Measurements from ENCODE around the gene NEK6.

The NEK6 gene

DNA sequence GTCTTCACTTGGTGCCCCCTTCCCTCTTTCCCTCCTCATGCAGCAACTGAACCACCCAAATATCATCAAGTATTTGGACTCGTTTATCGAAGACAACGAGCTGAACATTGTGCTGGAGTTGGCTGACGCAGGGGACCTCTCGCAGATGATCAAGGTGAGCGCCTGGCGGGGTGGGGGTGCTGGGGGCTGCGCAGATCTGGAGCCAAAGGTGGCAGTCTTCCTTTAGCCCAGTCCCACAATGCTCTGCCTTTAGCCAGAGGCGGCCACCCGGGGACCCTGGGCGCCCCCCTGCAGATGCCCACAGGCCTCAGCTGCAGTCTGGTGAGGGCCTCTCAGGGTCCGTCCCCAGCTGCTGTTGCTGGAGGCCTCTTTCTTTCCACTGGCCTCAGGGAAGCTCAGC is 63.7 kb downstream of the NEK6 start:
- no peak for DNase-seq (ENCODE audit: low read depth in 3 of 3)

DNA sequence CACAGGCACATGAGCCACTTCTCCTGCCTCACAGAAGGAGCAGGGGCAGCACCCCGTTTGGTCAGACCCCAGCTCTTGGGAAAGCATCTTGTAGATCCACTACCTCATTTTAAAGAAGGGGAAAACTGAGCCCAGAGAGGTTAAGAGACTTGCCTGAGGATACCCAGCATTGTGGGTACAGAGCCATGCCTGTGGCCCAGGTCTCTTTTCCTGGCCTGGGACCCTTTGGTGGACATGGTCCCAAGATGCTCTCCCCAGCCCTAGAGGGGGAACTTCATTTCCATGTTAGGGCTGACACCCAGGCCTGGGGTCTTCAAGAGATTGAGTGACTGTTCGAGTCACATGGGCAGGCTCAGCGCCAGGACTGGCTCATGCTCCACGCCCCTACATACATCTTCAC is 64.2 kb downstream of the NEK6 start:
- no peak for DNase-seq (ENCODE audit: low read depth in 3 of 3)

DNA sequence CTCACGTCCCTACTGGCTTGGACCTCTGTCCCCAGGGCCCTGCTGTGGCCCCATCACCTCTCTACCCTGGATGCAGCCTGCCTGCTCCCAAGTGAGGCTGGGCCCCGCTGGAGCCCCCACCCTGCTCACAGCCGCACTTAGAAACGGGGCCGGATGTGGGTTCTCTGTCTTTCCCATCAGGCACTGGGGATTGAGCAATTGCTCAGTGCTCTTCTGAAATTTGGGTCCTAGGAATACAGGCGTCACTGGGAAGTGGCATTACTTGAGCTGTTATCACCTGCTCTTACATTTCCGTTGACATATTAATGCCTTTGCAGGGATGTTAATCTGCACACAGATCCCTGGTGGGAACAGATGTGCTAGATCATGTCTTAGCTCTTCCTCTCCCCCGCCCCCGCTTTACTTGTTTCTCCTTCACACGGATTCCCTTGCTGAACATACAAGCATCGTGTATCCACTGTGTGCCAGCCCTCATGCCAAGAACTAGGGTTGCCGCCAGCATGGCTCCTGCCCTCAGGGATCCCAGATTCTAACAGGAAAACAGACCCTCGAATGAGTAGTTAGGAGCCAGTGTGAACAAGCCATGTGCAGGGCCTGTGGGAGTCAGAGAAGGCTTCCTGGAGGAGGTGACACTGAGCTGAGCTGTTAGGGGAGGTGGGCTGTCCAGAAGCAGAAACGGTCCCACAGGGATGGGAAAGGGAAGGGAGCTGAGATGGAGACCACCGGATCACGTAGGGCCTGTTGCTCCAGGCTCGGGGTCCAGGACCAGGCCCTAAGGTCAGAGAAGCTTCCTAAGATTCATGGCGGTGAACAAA is 65.1 kb downstream of the NEK6 start:
- no peak for DNase-seq (ENCODE audit: low read depth in 3 of 3)

DNA sequence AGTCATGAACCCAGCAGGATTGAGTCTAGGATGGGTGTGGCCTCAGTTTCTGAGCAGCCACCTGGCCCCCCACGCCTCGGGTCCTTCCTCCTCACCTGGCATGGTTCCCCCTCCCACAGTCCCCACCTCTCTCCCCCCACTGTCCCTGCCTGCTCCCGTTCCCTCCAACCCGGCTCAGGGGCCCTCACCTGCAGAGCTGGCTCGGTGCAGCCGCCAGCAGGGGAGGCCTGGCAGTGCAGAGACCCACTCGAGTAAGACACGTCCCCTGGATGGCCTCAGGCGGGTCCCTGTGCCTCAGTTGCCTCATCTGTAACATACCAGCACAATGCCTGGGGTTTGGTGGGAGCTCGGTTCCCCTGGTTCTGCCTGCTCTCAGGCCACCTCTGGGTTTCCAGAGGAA is 66.2 kb downstream of the NEK6 start:
- no peak for DNase-seq (ENCODE audit: low read depth in 3 of 3)

DNA sequence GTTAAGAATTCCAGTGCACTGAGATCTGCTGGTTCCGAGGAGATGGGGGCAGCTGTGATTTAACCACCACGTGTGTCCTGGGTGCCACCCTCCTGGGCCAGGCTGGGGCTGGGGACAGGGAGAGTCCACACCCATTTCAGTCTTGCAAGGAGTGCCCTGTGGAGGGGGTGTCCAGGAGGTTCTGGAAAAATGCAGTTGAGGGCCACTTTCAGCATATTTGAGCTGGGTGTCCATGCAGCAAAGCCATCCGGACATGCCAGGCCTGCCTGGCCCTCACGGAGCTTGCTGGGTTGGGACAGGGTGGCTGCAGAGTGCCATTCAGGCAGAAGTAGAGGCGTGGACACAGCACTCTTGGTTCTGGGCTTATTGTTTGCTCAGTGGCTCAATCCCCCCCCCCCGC is 68.1 kb downstream of the NEK6 start:
- no peak for DNase-seq (ENCODE audit: low read depth in 3 of 3)

DNA sequence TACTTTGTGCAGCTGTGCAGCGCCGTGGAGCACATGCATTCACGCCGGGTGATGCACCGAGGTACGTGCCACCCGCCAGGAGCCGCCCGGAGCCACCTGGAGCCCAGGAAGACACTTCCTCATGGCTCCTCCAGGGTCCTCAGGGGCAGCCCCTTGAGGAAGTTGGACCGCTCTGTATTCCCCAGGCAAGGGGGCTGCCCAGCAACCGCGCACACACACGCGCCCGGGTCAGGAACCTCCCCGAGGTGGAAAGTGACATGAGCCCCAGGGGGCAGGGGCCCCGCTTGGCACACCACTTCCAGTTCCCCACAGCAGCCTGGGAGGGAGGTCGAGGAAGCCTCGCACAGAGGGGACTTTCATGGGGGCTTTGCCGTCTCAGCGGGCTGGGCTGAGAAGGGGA is 68.6 kb downstream of the NEK6 start:
- DNase-seq (ENCODE audit: low read depth in 3 of 3) = no peak

DNA sequence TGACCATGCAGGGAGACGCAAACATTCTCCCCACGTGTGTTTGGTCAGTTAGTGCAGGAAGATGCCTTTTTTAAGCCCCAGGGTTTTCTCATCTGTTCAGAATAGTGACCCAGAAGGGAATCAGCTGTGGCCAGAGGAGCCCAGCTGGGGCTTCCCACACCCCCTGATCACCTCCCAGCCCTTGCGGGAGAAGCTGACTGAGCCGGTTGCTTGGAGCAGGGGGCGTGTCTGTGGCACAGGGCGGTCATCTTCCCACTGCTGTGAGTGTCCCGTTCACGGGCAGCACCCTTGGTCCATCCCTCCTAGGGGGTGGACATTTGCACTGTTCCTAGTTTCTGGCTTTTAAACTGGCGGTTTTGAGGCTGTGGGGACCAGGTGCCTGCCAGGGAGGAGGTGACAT is 69.7 kb downstream of the NEK6 start:
- DNase-seq (ENCODE audit: low read depth in 3 of 3) = no peak

DNA sequence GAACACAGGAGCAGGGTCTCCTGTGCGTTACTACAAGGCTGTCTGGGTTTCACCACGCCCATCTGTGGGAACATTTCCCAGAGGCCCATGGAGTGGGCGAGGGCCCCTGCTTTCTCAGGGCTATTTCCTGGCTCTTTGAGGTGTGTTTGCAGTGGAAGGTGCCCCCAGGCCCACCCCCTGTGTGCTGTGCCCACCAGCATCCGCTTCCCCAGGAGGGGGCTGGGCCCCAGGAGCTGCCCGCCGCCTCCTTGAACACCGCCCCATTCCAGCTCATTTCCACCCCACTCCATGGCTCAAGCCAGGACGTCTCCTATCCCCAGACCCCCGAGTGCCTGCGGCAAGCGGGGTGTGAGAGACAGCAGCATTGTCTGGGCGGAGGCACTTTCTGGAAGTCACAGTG is 70.5 kb downstream of the NEK6 start:
- no peak for DNase-seq (ENCODE audit: low read depth in 3 of 3)

DNA sequence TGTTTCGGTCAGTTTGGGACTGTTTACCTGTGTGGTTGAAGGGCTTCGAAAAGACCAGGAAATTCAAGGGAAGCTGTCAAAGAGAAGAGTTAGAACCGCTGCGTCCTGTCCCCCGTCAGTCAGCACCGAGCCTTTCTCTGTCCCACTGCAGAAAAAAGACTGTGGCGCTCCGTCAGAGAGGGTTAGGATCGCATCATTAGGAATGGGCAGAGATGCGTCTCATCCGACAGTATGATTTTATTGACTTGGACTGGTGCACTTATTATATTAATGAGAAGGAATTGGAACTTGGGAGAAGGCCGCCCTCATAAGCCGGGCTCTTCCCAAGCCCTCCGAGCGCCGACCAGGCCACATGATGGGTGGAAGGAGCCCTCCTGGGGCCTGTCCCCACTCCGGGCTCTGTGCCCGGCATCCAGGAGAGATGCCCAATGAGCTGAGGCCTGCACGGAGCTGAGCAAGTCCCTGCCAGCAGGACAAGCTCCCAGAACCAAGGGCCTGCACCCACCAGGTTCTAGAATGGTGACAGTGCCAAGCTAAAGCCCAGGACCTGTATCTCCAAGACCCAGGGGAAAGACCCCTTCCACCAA is 71.5 kb downstream of the NEK6 start:
- no peak for DNase-seq (ENCODE audit: low read depth in 3 of 3)

DNA sequence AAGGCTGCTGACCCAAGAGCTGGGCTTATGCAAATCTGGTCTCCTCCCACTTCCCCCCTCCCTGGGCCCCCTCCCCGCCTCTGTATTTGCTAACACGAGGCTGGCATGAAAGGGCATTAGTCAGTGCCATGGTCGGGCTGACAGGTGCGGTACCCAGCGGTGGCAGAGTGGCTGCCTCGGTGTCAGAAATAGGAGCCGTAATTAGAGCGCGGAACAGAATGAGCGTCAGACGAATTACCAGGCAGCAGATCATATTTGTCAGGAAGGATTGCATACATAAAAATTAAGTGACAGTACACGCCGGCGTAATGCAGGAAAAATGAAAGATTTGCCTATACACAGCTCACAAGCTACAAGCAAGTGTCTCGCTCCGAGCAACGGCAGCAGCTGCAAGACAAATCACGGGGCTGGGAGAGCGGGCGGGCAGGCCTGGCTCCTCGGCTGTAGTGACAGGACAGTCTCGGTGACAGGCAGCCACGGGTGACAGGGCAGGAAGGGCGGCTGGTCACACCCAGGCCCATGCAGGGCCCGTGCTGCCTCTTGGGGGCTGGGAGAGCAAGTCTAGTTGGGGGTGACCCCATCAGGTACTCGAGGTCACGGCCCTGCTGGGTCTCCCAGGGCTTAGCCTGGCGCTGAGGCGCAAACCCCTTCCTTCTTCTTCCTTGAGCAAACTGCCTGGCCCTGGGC is 72.4 kb downstream of the NEK6 start:
- no peak for DNase-seq (ENCODE audit: low read depth in 3 of 3)

DNA sequence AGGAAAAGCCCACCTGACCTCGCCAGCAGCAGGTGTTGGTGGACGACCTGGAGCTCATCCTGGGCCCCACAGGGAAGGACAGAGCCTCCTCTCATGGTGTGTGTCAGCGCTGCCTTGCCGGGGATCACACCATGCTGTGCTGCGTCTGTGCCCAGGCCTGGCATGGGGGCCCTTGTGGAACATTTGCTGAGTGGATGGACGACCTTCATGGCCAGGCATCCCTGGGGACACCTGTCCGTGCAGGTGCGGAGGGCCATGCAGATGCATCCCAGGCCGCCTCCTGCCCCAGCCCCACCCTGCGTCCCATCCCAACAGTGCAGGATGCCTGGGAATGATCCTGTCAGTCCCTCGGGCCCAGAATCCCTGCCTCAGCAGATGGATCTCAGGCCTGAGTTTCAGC is 73.8 kb downstream of the NEK6 start:
- DNase-seq (ENCODE audit: low read depth in 3 of 3) = no peak

DNA sequence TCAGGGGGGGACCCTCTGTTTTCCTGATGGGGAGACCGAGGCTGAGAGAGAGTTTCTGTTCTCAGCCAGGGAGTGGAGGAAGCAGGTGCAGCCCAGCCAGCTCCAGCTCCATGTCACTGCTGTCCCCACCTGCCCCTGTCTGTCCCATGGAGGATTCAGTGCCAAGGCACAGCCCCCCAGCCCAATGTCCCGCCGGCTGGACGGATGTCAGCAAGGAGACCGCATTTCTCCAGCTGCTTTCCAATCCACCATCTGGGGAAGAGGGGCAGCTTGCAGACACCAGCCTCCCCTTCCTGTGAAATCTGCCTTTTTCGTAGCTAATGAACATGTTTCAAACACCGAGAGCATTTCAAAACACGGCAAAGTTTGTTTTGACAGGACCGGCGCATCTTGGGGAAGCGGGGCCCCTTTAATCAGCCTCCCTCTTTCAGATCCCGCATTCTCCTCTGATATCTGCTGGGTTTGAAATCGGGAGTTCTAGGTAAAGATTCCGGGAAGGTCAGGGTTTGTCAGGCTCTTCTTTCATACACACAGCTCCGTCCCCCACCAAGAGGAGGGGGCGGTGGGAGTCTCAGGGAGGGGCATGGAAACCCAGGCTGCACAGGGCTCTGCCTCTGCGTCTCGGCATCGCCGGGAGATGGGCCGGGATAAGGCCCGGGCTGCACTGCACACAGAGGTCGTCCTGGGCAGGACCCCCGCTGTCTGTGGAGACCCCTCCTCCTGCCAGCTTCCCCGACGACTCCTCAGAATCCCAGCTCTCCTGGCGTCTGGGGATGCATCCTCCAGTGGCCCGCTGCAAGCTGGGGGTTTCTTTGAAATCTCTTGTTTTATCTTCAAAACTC is 74.8 kb downstream of the NEK6 start:
- no peak for DNase-seq (ENCODE audit: low read depth in 3 of 3)

DNA sequence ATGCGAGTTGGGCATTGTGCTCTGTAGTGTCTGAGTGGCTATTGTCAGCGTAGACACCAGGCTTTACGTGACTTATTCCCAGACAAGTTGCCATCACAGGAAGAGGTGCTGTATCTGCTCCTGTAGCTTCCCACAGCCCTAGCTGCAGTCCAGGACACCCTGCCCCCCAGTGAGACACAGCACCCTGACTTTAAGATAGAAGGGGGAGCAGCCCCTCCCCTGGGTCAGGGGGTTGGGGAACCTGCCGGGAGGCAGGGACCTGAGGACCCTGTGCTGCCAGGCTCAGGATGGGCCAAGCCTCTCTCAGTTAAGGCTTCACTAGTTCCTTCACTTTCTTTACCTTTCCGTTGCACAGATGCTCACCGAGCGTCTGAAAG is 75.4 kb downstream of the NEK6 start:
- DNase-seq (ENCODE audit: low read depth in 3 of 3) = no peak

DNA sequence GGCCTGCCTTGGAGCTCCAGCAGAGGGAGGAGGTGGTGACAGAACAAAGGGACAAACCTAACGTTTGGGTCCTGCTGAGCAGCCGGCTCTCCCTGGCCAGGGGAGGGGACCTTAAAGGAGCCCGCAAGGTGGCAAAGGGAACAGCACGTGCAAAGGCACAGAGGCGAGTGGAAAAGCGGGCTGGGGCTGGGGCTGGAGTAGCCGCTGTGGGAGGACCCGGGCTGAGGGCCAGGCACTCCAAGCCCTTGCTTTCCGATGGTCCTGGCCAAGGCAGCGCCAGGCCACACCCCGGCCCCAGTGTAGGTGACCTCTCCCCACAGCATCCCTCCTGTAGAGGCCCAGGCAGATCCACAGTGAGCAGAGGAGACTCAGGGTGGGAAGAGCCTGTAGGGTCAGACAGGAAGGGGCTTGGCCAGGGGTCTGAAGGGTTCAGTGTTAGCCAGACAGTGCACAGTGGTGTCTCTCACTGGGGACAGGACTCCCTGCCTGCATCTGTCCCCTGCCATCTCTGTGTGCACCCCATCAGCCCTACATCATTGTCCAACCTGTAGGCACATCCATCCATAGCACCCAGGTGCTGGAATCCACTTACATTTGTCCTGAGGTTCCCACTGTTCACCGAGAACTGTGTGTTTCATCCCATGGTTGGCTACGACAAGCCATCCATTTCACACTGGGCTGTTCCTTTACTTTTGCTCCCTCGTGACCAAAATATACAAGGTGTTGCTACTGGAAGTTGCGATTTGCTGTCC is 77.0 kb downstream of the NEK6 start:
- DNase-seq (ENCODE audit: low read depth in 3 of 3) = no peak

DNA sequence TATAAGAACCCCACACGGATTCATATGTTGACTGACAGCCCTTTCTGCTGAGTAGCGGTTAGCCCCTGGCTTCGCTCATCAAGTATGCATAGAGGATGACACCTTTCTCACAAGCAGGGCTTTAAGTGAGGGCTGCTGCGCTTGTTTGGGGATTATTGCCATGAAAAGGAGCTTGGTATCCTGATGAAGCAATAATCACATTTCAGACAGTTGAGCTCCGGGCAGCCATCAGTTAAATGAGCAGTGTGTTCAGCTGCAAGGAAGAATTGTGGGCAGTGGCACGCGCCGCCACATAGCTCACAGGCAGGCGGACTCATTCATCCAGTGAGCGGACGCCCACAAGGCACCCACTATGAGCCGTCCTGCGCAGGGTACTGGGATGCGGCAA is 77.6 kb downstream of the NEK6 start:
- no peak for DNase-seq (ENCODE audit: low read depth in 3 of 3)

DNA sequence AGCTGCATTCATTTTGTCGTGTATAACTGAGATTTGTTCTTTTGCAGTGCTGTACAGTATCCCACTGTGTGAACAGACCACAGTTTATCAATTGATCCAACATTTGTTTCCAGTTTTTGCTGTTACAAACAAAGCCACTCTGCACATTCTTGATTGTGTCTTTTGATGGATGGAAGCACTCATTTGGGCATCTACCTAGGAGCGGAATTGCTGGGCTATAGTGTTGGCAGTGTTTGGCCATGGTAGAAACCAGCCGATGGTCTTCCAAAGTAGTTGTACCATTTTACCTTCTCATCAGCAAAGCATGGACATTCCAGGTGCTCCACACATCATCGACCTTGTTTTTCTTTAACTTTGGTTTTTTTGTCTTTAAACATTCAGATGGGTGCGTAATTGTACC is 79.8 kb downstream of the NEK6 start:
- no peak for DNase-seq (ENCODE audit: low read depth in 3 of 3)

DNA sequence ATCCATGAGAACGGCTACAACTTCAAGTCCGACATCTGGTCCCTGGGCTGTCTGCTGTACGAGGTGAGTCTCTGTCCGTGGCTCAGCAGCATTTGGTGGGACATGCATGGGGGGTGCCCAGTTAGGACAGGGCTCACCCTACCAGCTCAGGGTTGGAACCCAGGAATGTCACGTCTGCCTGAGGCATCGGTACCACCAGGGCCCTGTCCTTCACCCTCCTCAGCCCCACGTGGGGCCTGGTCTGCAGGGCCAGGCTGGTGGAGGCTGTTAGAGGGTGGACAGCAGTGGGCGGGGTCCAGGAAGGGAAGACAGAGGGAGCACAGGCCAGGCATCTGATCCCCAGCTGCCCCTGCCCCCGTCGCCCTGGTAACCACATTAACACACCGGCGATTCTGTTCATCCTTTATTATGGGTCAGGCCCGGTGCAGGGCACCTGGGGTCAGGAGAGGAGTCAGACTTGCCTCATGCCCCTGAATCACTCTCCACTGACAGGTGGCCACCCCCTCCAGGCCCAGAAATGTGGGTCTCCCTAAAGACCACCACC is 81.9 kb downstream of the NEK6 start:
- no peak for DNase-seq (ENCODE audit: low read depth in 3 of 3)

DNA sequence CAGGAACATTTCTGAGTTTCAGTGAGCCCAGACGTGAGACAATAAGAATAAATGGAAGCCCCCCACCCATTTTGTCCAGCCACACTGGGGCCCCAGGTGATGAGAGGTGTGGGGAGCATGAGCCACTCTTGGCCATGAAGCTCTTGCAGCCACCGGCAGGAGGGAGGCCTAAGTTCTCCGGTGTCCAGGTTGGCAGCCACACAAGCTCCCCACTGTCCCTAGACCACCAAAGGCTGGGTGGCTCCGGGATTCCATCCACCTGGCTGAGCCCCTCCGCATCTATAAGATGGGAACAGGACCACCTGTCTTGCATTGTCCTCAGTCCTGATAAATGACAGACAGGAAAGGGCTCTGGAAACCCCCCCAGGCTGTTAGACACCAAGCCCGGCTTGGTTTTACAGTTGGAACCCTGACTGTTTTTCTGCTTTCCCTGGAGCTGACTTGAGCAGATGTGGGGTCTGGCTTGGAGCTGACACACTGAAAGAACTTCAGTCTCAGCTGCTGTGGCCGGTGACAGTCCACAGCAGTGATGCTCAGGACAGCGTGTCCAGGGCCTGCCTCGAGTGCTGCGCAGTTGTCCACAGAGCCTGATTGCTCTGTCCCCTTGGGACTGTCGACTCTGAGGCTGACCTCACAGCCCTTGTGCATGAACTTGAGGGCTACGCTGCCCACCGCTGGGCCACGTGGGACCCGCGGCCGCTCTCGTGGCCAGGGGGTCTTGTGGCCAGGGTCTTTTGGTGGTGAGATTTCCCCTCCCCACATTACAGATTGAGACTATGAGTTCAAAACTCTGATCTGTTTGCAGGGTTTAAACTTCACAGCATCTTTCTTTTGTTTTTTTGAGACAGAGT is 82.7 kb downstream of the NEK6 start:
- DNase-seq (ENCODE audit: low read depth in 3 of 3) = no peak

DNA sequence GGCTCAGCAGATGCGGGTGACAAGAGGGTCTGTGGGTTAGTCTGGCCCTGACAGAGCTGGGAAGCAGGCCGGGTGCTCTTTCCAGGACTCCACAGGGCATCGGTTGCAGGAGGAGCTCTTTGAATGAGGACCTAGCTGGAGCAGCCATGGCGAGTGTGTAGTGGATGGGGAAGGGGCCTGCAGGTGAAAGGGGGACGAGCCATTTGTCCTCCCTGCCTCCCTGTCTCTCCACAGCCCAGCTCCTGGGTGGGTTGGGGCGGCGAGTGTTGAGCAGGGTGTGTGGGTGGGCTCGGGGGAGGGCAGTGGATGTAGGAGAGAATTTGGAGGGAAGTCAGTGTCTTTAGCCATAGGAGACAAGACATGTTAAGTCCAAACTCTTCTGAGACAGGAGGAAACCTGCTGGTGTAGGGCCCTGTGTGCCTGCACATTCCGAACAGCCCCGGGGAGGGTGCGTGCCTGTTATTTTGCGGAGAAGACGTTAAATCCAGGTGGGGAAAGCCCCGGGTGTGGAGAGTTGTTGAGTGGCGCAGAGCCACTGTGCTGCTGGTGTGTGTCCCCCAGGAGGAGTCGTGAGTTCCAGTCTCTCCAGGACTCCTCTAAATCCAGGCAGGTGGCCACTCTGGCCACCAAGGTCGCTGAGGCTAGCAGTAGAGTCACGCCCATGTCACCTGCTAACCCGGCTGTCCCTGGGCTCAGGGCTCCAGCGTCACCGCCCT is 83.9 kb downstream of the NEK6 start:
- DNase-seq (ENCODE audit: low read depth in 3 of 3) = no peak

DNA sequence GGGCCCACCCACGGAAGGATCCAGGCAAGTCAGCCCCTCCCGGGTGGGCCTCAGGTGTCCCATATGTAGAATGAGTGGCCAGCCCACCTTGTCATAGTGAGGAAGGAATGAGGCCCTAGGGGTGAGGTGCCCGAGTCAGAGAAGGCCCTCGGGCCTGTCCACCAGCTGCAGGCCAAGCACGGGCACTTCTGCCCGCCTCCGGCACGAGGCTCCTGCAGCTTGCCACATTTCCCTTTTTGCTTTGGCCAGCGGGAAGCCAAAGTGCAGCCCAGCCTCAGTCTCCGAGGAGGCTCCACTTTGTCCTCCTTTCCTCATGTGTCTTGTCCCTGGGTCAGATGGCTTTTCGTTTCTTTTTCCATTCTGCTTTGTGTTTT is 84.6 kb downstream of the NEK6 start:
- no peak for DNase-seq (ENCODE audit: low read depth in 3 of 3)
